Measurements from ENCODE around the gene SLC24A4. TPM values are rescaled to one million over a fixed set of nuclear protein-coding genes. Genes with fewer than 3 reads are reported as not detected.

SLC24A4 gene
- total RNA-seq, 1 donor: not detected

DNA sequence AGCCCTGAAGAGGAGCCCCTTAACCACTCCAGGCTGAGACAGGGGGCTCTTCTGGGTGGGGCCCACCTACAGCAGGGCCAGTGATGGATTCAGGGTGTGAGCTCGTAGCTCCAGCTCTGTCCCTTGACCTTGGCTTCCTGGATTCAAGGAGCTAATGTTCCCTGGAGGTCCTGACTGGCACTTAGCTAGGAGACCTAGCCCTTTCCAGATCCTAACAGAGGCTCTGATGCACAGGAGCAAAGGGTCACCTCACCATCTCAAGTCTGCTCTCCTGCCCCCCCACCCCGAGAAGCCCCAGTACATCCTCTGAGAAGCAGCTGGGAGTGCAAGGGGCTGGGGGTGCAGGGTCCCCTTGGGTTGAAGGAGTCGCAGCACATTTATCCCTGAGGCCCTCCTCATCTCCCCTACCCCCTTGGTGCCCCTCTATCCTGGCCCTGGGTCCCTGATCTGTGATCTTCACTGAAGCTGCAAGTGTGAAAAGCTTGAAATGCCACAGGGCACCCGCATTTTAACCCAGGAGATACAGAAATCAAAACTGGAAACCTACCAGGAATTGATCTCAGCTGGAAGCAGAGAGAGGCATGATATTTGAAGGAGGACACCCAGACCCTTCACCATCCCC is 193.5 kb downstream of the SLC24A4 start:
- no peak overlapping the region for H3K4me3 ChIP-seq (ENCODE audit: low read depth, low read length)
- DNase-seq (ENCODE audit: low read depth): no peak
- no peak for TF ChIP-seq CTCF (IDR thresholded peaks at IDR 0.05; ENCODE audit: insufficient read depth, low read length)

GRCh38 chr14:92516966-92517506 is 194.1 kb downstream of the SLC24A4 start:
- no peak overlapping the region for H3K4me3 ChIP-seq (ENCODE audit: low read depth, low read length)
- no peak for DNase-seq (ENCODE audit: low read depth)
- TF ChIP-seq CTCF (IDR thresholded peaks at IDR 0.05; ENCODE audit: insufficient read depth, low read length): no peak

DNA sequence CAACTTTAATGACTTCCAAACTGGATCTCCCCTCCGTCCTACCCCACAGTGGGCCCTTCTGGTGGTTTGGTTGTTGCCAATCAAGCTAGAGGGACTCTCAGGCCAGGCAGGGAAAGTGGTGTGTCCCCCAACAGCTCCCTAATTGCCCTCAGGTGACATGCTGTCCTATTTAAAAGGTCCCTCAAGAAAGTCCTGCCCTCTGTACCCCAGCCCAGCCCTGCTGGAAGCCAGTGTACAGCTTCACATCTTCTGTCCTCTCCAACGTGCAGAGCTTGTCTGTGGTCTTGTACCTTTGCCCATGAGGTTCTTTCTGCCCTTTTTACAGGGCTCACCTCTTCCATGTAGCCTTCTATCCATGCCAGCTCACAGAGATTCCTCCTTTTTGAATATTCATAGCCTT is 194.8 kb downstream of the SLC24A4 start:
- DNase-seq (ENCODE audit: low read depth): no peak
- no peak overlapping the region for H3K4me3 ChIP-seq (ENCODE audit: low read depth, low read length)
- TF ChIP-seq CTCF (IDR thresholded peaks at IDR 0.05; ENCODE audit: insufficient read depth, low read length): no peak

- TF ChIP-seq CTCF (IDR thresholded peaks at IDR 0.05; ENCODE audit: insufficient read depth, low read length): no peak
- DNase-seq (ENCODE audit: low read depth): no peak
- H3K4me3 ChIP-seq (ENCODE audit: low read depth, low read length): no peak overlapping the region
Observed at GRCh38 chr14:92519246-92520101, 196.5 kb downstream of the SLC24A4 start.

- no peak for DNase-seq (ENCODE audit: low read depth)
- no peak for TF ChIP-seq CTCF (IDR thresholded peaks at IDR 0.05; ENCODE audit: insufficient read depth, low read length)
- H3K4me3 ChIP-seq (ENCODE audit: low read depth, low read length): no peak overlapping the region
Observed at GRCh38 chr14:92520102-92521057, 197.4 kb downstream of the SLC24A4 start.

DNA sequence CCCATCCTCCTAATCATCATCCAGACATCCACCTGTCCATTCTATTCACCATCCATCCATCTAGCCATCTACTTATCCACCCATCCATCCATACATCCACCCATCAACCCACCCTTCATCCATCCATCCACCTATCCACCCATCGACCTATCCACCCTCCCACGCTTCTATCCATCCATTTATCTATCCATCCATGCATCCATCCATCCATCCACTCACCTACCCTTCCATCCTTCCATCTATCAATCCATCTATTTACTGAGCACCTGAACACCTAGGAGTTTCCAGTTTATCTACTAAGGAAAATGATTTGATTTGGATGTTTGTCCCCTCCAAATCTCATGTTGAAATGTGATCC is 198.1 kb downstream of the SLC24A4 start:
- no peak for TF ChIP-seq CTCF (IDR thresholded peaks at IDR 0.05; ENCODE audit: insufficient read depth, low read length)
- no peak for DNase-seq (ENCODE audit: low read depth)
- H3K4me3 ChIP-seq (ENCODE audit: low read depth, low read length): no peak overlapping the region

Data from fibroblast of the aortic adventitia (primary cell).